Mucosa of rectum (tissue), 2 donors: ENCODE measurements around the gene RUNX3.

Experiments
- H3K27ac ChIP-seq, 2 donors: one replicate each; pipeline ENCODE4 v1.7.0; 2013; ENCODE audit warnings: inconsistent platforms in 2 of 2, low read depth in 2 of 2, low read length in 2 of 2
- H3K27me3 ChIP-seq, 2 donors: one replicate each; pipeline ENCODE4 v1.7.0; 2013; ENCODE audit warnings: low read length in 2 of 2; ENCODE audit not compliant: control insufficient read depth in 2 of 2, insufficient read depth in 2 of 2
- H3K36me3 ChIP-seq, 2 donors: one replicate each; pipeline ENCODE4 v1.7.0; 2013; ENCODE audit warnings: low read length in 2 of 2; ENCODE audit not compliant: control insufficient read depth in 2 of 2, insufficient read depth in 2 of 2
- H3K4me1 ChIP-seq, 2 donors: one replicate each; pipeline ENCODE4 v1.7.0; 2013; ENCODE audit warnings: low read length in 2 of 2, mild to moderate bottlenecking in 1 of 2; ENCODE audit not compliant: control insufficient read depth in 2 of 2, insufficient read depth in 2 of 2
- H3K4me3 ChIP-seq, 2 donors: one replicate each; pipeline ENCODE4 v1.7.0; 2013; ENCODE audit warnings: low read length in 2 of 2
- H3K9ac ChIP-seq, 2 donors: one replicate each; pipeline ENCODE4 v1.7.0; 2013; ENCODE audit warnings: low read length in 2 of 2, low read depth in 1 of 2, mild to moderate bottlenecking in 1 of 2
- H3K9me3 ChIP-seq, 2 donors: one replicate each; pipeline ENCODE4 v1.7.0; 2013; ENCODE audit warnings: low read length in 2 of 2; ENCODE audit not compliant: control insufficient read depth in 2 of 2
- donor health status: healthy.
- donor health status: Normal muscosa, but diverticular disease.

RUNX3 gene

DNA sequence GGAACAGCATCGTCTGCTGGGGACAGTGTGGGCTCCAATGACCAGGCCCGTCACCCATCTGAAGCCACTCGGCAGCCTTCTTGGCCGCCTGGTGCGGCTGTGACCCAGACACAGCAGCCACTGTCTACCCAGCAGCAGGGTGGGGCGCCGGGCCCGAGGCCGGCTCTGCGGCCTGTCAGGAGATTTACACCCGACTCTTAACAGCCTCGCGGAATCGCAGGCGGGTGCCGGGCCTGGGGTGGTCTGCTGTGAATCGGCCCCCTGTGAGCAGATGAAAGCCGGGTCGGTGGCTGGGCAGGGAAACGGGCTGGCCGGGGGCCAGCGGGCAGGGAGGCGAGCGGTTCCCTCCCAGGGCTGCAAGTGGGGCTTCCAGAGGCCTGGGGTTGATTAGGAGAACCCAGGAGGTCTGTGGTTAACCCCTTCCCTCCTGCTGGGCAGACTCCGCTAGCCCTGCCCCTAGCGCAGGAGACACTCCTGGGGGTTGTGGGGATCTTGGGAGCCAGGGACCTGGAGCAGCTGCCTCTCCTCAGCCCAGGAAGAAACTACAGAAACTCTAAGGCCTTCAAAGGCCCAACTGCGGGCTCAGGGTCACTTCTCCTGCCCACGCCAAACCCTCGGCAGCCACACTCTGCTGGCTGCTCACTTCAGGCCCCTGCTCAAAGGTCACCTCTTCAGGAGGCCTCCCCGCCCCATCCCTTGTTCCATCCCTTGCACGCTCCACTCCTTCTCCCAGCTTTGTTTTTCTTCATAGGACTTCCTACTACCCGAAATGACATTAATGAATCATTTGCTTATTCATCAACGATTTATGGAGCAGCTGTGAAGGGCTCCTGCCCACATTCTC, 15.6 kb downstream of the RUNX3 start:
- Histone ChIP-seq H3K4me1 (peaks cover 11 to 18% of the 10 kb centered on the region in 2 donors), H3K9me3 (no peaks in the 10 kb centered on the region), H3K36me3 (peaks cover 0 to 10% of the 10 kb centered on the region in 2 donors), H3K4me3 (no peak overlapping the region), H3K27ac (peak overlapping the region in 1 of 2 donors; percentile 14), H3K9ac (peak overlapping the region in 1 of 2 donors; percentile 36), H3K27me3 (no peaks in the 10 kb centered on the region)

DNA sequence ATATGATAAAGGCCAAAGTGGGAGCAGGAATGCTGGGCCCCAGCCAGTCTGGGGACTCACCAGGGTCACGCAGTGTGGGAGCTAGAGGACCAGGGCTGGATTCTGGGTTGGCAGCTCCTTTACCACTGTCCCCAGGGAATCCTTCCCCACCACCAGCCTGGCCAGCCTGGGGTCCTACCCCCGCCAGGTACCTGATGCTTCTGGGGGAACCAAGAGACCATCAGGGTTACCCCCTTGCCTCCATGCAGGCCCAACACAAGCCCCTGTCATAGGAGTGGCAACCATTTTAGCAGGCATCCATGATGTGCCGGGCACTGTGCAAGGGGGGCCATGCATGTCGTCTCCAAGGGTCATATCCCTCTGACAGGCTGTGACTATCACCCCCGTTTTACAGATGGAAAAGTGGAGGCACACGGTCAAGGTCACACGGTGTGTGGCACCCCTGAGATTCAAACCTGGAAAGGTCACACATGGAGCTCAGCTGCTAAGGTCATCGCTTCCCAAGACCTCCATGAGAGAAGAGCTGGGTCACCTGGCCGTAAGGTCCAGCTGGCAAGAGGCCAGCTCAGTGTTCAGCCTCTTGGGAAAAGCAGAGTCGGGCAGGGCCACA, 16.4 kb downstream of the RUNX3 start:
- peak overlapping the region in 1 of 2 donors; percentile 14 for H3K27ac ChIP-seq
- no peaks in the 10 kb centered on the region for H3K9me3 ChIP-seq
- peak overlapping the region in 1 of 2 donors; percentile 13 for H3K4me3 ChIP-seq
- H3K4me1 ChIP-seq, result peaks cover 13 to 22% of the 10 kb centered on the region in 2 donors
- H3K27me3 ChIP-seq, result no peaks in the 10 kb centered on the region
- peak overlapping the region; percentile 24 to 36 for H3K9ac ChIP-seq
- H3K36me3 ChIP-seq, result peaks cover 0 to 10% of the 10 kb centered on the region in 2 donors

DNA sequence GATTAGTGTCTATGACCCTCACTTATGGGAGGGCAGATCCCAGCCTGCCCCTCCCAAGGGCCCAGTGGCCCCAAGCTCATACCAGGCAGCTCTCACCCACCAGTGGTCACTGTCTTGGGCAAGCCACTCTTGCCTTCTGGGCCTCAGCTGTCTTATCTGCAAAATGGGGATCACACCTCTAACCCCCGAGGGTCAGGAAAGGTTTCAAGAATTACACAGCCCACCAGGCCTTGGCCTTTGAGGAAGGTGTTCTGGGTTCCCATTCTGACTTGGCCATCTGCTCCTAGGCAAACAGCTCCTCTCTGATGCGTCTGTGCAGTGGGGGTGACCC, 16.8 kb downstream of the RUNX3 start:
- Histone ChIP-seq H3K27ac (no peak overlapping the region), H3K9me3 (no peaks in the 10 kb centered on the region), H3K27me3 (no peaks in the 10 kb centered on the region), H3K4me3 (no peak overlapping the region), H3K36me3 (peaks cover 0 to 10% of the 10 kb centered on the region in 2 donors), H3K9ac (no peak overlapping the region), H3K4me1 (peaks cover 14 to 22% of the 10 kb centered on the region in 2 donors)

DNA sequence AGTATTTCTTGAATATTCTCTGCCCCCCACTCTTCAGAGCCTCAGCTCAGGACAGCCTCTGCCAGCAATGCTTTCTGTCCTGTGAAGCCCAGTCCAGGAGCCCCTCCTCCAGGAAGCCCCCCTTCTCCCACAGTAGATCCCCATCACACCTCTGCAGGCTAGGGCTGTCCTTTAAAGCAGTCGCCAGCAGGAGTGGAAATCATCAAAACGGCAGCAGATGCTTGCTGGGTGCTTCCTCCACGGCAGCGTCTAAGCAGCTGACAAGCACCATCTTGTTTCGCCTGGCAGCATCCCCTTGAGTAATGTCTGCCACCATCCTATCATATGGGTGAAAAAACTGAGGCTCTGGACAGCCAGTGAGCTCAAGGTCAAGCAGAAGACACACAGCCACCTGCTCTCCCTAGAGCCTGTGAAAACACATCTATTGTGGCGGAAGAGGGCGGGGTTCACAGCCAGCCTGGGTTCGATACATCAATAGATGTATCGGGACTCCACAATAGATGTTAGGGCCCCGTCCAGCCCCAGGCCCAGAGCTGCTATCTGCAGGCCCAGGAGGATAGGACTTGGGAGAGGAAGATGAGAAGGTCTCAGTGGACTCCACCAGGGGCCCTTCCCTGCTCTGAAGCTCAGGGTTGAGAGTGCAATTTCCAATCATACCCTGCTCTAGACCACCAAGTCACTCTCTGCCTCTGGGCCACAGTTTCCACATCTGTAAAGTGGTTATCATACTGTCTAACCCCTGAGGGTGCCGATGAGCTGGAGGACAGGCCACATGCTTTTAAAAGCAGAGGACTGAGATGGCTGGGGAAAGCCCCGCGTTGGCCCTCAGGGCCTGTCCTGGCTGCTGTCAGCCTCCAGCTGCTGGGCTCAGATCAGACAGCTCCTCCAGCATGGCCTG, 17.5 kb downstream of the RUNX3 start:
- H3K27me3 ChIP-seq, result no peaks in the 10 kb centered on the region
- H3K9me3 ChIP-seq, result no peaks in the 10 kb centered on the region
- H3K4me1 ChIP-seq, result peaks cover 14 to 22% of the 10 kb centered on the region in 2 donors
- peak overlapping the region in 1 of 2 donors; percentile 43 for H3K27ac ChIP-seq
- no peak overlapping the region for H3K4me3 ChIP-seq
- H3K9ac ChIP-seq, result no peak overlapping the region
- H3K36me3 ChIP-seq, result peaks cover 0 to 13% of the 10 kb centered on the region in 2 donors

DNA sequence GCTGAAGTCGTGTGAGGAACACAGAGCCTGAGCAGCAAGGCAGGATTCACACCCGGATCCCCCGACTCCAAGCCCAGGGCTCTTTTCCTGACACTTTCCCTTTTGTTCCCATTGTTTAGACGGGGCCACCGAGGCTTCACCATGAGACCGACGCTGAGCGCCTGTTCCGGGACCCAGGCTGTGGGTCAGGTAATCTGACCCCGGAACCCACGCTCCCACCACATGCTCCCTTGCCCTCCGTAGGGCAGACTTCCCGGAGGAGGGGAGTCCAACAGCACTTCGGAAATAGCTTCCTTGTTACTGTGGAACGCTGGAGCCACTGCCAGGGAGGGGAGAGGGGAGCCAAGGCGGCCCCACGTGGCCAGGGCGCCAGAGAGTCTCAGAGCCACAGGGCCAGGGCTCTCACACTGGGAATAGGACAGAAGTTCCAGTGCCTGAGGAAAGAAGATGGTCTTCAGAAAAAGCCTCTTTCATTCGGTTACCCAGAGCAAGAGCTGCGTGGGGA, 18.4 kb downstream of the RUNX3 start:
- peak overlapping the region; percentile 29 to 43 for H3K27ac ChIP-seq
- no peaks in the 10 kb centered on the region for H3K9me3 ChIP-seq

DNA sequence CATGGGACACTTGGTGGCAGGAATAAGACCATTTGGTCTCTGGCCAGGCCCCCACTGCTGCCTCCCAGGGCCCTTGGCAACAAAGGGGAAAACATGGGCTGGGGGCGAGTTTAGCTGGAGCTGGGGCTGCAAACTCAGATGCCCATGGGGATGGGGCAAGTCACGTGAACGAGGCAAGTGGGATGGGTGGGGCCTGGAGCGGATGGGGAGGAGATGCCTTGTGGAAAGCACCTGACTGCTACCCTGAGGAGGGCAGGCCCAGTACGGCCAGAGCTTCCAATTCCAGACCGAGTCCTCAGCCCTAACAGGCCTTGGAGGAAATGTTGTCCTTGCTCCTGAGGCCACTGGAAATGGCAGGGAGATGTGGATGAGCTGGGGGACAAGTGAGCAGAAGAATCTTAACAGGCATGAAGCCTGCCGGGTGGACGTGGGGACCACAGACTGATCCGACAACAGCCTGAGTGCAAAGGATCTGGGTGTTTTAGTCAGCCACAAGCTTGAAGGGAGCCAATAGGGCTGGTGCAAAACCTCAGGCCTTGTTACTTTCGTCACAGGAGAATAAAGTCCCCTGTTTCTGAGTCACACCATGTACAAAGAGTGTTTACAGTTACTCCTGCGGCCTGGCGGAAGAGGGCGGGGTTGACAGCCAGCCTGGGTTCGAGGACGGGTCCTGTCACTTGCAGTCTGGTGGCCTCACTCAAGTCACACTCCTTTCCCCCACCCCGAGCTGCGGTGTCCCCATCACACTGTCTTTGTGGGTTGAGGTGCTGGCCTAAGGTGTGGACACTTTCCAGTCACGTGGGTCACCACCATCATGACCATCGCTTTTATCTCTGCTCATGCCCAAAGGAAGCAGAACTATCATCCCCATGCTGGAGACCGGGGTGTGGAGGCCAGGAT, 19.1 kb downstream of the RUNX3 start:
- H3K27me3 ChIP-seq, result no peaks in the 10 kb centered on the region
- H3K36me3 ChIP-seq, result peaks cover 0 to 13% of the 10 kb centered on the region in 2 donors
- peak overlapping the region in 1 of 2 donors; percentile 31 for H3K9ac ChIP-seq
- H3K4me3 ChIP-seq, result no peak overlapping the region
- H3K27ac ChIP-seq, result peak overlapping the region; percentile 65 to 71
- no peaks in the 10 kb centered on the region for H3K9me3 ChIP-seq
- peaks cover 14 to 22% of the 10 kb centered on the region in 2 donors for H3K4me1 ChIP-seq

More for the DNA sequence above, 18.4 kb downstream of the RUNX3 start:
- H3K4me1 ChIP-seq, result peaks cover 14 to 22% of the 10 kb centered on the region in 2 donors
- H3K9ac ChIP-seq, result no peak overlapping the region
- no peak overlapping the region for H3K4me3 ChIP-seq
- H3K36me3 ChIP-seq, result peaks cover 0 to 13% of the 10 kb centered on the region in 2 donors
- H3K27me3 ChIP-seq, result no peaks in the 10 kb centered on the region

DNA sequence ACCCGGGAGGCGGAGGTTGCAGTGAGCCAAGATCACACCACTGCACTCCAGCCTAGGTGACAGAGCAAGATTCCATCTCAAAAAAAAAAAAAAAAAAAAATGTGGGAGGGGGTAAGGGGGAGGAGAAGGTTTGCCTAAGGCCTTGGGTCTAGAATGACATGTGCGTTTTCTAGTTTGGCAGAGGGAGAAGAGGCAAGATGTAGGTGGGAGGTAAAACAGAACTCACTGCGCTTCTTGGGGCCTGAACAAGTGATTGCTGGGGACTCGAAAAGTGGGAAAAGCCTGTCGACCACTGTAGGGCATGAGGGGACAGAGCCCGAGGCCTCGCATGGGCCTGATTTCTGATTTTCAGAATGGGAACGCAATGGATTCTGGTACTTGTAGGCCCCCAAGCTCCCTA, 19.9 kb downstream of the RUNX3 start:
- H3K9me3 ChIP-seq, result no peaks in the 10 kb centered on the region
- peak overlapping the region in 1 of 2 donors; percentile 32 for H3K9ac ChIP-seq
- no peak overlapping the region for H3K4me3 ChIP-seq
- no peaks in the 10 kb centered on the region for H3K27me3 ChIP-seq
- peaks cover 0 to 13% of the 10 kb centered on the region in 2 donors for H3K36me3 ChIP-seq
- peak overlapping the region in 1 of 2 donors; percentile 71 for H3K27ac ChIP-seq
- H3K4me1 ChIP-seq, result peaks cover 14 to 22% of the 10 kb centered on the region in 2 donors

DNA sequence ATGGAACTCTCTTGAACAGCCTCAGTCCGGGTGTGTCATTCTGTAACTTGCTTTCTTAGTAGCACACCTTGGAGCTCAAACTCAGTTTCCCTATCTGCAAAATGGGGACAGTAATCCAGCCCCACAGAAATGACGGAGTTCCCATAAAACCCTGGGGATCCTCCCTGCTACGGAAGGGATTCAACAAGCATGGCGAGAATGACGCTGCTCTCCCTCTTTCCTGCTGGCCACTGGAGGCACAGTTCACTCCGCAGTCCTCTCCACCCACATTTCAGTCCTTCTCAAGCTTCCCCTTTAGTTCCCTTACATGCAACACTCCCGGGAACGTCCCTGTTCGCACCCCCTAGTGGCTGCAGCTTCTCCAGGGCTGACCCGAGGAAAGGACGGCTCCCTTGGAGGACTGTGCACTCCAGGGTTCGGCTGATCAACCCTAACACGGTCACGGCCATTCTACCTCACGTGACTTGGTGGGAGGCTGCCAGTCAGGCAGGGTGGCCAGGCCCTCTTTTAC, 20.6 kb downstream of the RUNX3 start:
- H3K27ac ChIP-seq, result no peak overlapping the region
- H3K9ac ChIP-seq, result no peak overlapping the region
- no peak overlapping the region for H3K4me3 ChIP-seq
- no peaks in the 10 kb centered on the region for H3K27me3 ChIP-seq
- peaks cover 0 to 13% of the 10 kb centered on the region in 2 donors for H3K36me3 ChIP-seq
- H3K4me1 ChIP-seq, result peaks cover 8 to 19% of the 10 kb centered on the region in 2 donors
- H3K9me3 ChIP-seq, result no peaks in the 10 kb centered on the region
